ENCODE data around the gene GOLM1.
"Not testable (repeated sequence)": the region's sequence is repeated elsewhere in the genome, so short reads cannot be mapped to it uniquely, and the experiment has no call there.

Gene GOLM1

DNA sequence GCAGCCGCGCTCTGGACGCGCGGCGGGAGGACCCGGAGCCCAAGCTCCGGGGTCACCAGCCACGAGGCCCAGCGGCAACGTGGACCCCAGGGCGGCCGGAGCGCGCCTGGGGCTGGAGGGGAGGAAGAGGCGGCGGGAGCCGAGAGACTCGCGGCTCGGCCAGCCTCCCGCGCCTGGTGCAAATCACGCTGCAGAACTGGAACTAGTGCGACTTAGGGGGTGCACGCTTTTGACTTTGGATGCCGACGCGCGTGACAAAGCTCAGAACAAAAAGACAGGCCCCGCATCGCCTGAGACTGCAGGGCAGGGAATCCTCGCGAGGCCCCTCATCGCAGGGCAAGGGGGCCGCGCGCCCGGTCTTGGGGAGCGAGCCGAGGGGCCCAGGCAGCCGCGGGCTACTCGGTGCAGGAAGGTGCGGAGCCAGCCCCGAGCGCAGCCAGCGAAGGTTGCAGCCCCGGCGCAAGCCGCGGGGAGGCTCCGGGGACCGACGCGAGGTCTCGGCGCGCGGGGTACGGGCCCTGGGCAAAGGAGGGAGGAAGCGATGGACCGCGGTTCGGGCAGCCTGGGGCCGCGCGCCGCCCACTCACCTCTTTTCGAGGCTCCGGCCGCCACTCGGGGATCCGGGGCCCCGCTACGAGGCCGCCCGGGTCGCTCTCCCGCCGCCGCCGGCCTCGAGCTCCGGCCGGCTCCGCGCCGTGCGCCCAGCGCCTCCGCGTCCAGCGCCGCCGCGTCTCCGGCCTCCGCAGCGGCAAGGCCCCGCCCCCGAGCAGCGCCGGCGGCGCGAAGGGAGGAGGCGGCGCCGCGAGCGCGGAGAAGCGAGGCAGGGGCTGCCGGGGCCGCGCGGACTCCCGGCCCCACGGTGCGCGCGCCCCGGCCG, at the start of gene GOLM1:
TSS of gene GOLM1 (minus strand) at position 735 of the 877 bp plus-strand sequence. CDS start 20,238 bp downstream, outside the sequence.
- H3K4me3 ChIP-seq (ENCODE audit: low read depth, low read length) = peak within 1 kb of the TSS; percentile 75
- no peak for TF ChIP-seq CTCF (IDR thresholded peaks at IDR 0.05; ENCODE audit: low read depth, low read length)

DNA sequence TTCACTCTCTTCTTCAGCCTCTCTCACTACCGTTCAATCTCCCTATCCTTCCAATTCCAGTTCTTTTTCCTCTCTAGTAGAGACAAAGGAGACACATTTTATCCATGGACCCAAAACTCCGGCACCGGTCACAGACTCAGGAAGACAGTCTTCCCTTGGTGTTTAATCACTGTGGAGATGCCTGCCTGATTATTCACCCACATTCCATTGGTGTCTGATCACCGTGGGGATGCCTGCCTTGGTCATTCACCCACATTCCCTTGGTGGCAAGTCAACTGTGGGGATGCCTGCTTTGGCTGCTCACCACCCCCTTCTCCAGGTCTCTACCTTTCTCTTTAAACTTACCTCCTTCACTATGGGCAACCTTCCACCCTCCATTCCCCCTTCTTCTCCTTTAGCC, 47.3 kb upstream of the GOLM1 start:
- H3K4me3 ChIP-seq (ENCODE audit: low read depth, low read length) = not testable (repeated sequence)

DNA sequence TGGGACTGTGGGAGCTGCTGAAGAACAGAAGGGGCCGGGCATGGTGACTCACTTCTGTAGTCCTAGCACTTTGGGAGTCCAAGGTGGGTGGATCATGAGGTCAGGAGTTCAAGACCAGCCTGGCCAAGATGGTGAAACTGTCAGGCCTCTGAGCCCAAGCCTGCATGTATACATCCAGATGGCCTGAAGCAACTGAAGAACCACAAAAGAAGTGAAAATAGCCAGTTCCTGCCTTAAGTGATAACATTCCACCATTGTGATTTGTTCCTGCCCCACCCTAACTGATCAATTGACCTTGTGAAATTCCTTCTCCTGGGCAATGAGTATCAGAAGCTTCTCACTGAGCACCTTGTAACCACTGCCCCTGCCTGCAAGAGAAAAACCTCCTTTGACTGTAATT, 46.6 kb upstream of the GOLM1 start:
- H3K4me3 ChIP-seq (ENCODE audit: low read depth, low read length) = not testable (repeated sequence)

DNA sequence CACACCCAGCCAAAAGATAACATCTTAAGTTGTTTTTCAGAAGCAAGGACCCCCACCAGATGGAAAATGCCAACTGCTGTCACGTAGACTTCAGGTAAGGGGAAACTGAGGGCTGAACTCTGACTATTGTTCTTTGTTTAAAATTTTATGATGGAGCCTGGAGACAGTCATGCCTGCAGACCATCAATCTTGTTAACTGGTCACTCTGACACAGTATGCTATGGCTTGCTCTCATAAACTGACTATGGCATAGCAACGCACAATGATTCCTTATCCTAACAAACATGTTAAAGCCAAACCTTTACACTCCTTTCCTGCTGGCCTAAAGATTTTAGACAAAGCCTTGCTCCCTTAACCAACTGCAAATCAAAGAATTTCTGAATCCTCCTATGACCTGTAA, 43.6 kb upstream of the GOLM1 start:
- H3K4me3 ChIP-seq (ENCODE audit: low read depth, low read length) = no peak overlapping the region
- TF ChIP-seq CTCF (IDR thresholded peaks at IDR 0.05; ENCODE audit: low read depth, low read length) = no peak

DNA sequence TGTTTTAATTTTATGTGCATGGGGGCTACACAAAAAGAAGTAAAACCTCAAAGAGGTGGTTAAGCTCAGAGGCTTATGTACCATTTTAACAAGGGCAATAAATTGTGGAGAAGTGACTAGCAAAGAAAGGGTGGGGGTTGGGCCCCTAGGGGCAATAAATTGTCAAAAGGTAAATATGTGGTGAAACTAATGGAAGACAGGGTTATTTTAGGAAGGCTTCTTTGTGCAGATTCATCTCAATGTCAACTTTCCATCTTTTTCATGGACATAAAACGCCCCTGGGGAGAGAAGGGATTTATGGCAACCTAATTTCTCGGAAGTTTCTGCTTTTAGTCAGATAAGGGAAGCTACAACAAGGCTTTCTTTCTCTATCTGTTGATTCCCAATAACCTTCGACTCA, 42.5 kb upstream of the GOLM1 start:
- no peak overlapping the region for H3K4me3 ChIP-seq (ENCODE audit: low read depth, low read length)
- no peak for TF ChIP-seq CTCF (IDR thresholded peaks at IDR 0.05; ENCODE audit: low read depth, low read length)

- no peak for TF ChIP-seq CTCF (IDR thresholded peaks at IDR 0.05; ENCODE audit: low read depth, low read length)
- no peak overlapping the region for H3K4me3 ChIP-seq (ENCODE audit: low read depth, low read length)
Measured at GRCh38 chr9:86135371-86135770, 36.0 kb upstream of the GOLM1 start.

GRCh38 chr9:86134361-86134760, 35.0 kb upstream of the GOLM1 start:
- no peak overlapping the region for H3K4me3 ChIP-seq (ENCODE audit: low read depth, low read length)
- no peak for TF ChIP-seq CTCF (IDR thresholded peaks at IDR 0.05; ENCODE audit: low read depth, low read length)

GRCh38 chr9:86128235-86128822, 29.0 kb upstream of the GOLM1 start:
- no peak for TF ChIP-seq CTCF (IDR thresholded peaks at IDR 0.05; ENCODE audit: low read depth, low read length)
- no peak overlapping the region for H3K4me3 ChIP-seq (ENCODE audit: low read depth, low read length)

All from WI38 (cell line).